Head of caudate nucleus (tissue), 42 donors: ENCODE results near the gene LHPP.
A peak's percentile ranks its signal among the peaks of the same experiment; 100 is the strongest.

Source experiments
- DNase-seq, 42 donors: peaks; one replicate each; pipeline versions ENCODE4 v3.0.0 to v3.0.0-alpha.2; 2020 to 2021; ENCODE audit warnings: mixed read lengths in 7 of 42
- intact Hi-C: fragments of 100-400 bp; cut with DNase I; formaldehyde crosslinking; loops from one replicate; pipeline ENCODE4 v1.15.0; 2022

LHPP gene

DNA sequence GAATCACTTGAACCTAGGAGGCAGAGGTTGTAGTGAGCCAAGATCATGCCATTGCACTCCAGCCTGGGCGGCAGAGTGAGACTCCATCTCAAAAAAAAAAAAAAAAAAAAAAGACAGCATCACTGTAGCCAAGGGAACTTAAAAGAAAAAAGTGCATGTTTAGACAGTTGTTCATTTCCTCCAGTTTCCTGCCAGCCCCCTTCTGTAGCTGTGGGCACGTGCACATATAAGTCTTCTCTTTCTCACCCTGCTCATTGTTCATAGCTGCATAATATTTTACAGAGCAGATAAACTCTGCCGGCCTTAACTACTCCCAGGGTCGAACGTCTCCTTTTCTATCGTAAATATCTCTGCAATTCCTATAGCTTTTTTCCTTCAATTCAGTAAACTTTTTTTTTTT is 132.6 kb downstream of the LHPP start:
- intact Hi-C loops, result no loop called here

GRCh38 chr10:124595143-124595883 is 133.7 kb downstream of the LHPP start:
- intact Hi-C loops, result no loop called here
- peak in 4 of 42 donors; percentile 1 to 9 (median 2) for DNase-seq

More for the DNA sequence above, 132.6 kb downstream of the LHPP start:
- no peak for DNase-seq

DNA sequence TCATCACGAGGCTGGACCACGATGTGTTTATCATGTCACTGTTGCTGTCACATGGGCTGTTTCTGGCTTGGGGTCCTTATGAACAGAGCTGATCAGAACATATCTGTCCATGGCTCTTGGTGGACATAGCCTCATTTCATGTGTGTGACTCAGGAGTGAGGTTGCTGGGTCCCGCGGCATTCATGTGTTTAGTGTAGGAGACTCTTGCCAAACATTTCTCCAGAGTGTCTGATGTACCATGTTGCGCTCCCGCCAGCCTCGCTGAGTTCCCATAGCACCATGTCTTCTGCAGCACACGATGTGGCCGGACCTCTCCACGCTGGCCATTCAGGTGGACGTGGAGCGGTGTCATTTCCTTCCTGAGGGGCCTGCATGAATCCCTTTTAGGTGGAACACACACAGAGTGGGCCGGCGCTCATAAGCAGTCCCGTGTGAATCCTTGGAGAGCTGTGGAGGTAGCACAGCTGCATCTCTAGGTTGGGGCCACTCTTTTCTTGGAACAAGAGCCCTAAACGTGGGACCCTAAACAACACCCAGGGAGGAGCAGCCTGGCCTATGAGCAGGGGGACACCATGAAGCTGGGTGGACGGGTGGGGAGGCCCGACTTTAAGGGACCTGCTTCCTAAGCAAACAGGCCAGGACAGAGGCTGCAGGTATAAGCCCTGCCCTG is 134.6 kb downstream of the LHPP start:
- peak in 3 of 42 donors; percentile 2 to 4 (median 2) for DNase-seq
- intact Hi-C loops, result no loop called here

DNA sequence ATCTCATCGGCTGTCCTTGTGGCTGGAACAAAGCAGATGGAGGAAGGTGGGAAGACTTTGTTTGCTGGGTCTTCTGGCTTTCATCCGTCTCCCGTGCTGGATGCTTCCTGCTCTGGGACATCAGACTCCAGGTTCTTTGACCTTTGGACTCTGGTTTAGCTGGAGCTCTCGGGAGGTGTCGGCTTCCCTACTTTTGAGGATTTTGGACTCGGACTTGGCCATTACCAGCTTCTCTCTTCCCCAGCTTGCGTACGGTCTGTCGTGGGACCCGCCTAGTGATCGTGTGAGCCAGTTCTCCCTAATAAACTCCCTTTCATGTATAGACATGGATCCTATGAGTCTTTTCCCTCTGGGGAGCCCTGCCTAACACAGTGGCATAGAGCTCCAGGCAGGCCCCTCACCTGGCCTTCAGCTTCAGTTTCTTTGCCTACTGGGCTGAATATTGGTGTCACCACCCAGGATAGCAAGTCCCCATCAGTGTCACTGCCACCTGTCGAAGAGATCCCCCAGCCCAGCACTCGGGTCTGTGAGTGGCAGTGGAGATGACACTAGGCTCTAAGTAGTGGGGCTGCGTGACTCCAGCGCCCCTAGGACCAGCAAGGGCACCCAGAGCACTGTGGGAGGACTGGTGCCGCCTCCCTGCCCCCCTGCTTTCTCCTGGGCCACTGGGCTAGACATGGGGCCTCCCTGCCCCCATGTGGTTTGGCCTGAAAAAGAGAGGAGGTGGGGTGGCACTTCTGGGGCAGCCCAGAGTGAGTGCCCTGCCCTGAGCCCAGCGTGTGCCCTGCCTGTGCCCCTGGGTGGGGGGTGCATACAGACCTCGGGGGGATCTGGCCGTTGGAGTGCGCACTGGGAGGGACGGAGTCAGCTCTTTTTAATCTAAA is 135.6 kb downstream of the LHPP start:
- peak in 2 of 42 donors; percentile 4 to 5 for DNase-seq
- intact Hi-C loops, result no loop called here

DNA sequence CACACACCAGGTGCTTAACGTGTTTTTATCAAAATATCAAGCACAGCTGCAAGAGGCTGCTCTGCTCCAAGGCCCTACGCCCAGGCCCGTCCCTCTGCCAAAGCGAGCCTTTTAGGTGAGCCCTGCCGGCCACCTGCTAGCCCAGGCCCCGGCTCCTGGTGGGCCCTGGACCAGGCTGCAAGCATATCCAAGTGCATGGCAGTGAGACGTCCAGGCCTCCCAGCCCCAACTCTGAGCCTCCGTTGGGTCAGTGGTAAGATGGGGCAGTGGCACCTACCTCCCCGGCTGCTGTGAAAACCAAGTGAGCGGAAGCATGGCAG is 136.2 kb downstream of the LHPP start:
- peak in 2 of 42 donors; percentile 5 to 15 for DNase-seq
- intact Hi-C loops, result no loop called here

GRCh38 chr10:124598196-124598595 is 136.6 kb downstream of the LHPP start:
- intact Hi-C loops, result no loop called here
- peak in 1 of 42 donors; percentile 1 for DNase-seq

- intact Hi-C loops, result no loop called here
- DNase-seq, result peak in 1 of 42 donors; percentile 2
These were observed 137.4 kb downstream of the LHPP start for GRCh38 chr10:124598773-124599587.

DNA sequence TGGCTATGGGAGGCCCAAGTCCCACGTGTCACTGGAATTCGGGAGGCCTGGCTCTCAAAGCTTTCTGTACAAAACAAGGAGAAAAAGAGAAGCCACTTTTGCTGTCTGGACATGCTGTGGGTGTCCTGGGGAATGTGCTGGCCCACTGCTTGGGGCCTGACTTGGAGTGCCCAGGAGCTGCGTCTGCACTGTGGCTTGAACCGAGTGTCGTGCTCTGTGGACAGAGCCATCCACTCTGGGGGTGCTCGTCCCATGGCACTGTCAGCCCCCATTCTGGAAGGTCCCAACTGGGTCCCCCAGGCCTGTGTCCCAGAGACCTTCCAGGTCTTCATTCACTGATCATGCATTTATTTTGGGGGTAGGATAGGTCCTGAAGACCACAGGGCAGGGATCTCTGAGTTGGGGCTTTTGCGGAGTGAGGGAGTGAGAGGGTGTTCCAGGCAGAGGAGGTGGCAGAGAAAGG is 138.0 kb downstream of the LHPP start:
- peak in 3 of 42 donors; percentile 0 to 2 (median 2) for DNase-seq
- intact Hi-C loops, result no loop called here

GRCh38 chr10:124600051-124600880 is 138.6 kb downstream of the LHPP start:
- intact Hi-C loops, result no loop called here

GRCh38 chr10:124601016-124601415 is 139.4 kb downstream of the LHPP start:
- intact Hi-C loops, result no loop called here

More at GRCh38 chr10:124600051-124600880, 138.6 kb downstream of the LHPP start:
- DNase-seq, result peak in 4 of 42 donors; percentile 2 to 12 (median 5)

DNA sequence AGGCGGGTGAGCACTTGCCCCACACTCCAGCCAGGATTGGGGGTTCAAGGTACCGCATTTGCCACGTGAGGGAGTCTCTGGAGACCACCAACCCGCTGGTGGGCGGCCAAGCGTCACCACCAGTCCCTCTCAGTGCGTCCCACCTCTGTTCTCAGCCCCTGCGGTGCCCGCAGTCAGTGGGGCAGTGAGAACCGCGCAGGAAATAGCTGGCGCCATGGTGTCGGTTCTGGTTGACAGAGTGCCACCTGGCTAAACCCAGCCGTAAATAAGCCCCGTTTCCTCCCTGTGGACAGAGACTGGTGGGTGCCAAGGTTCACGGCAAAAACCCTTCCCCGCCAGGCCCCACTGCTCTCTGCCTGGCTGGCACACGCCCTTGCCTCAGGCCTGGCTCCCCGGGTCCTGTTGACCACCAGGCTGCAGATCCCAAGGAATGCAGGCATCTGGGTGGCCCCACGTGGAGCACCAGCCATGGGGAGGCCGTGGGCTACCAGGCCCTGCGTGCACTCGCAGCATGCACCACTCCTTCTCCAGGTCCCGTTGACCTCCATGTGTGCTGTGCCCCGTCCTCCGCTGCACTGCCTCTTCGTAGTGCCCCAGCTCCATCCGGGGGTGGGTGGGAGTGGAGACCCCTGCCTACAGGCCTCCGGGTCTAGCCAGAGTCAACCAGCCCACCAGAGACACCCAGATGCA is 140.0 kb downstream of the LHPP start:
- intact Hi-C loops, result no loop called here
- peak in 4 of 42 donors; percentile 3 to 29 (median 12) for DNase-seq

More at GRCh38 chr10:124601016-124601415, 139.4 kb downstream of the LHPP start:
- DNase-seq, result peak in 5 of 42 donors; percentile 3 to 61 (median 13)

GRCh38 chr10:124602121-124602561 is 140.5 kb downstream of the LHPP start:
- intact Hi-C loops, result no loop called here

GRCh38 chr10:124602646-124603365 is 141.2 kb downstream of the LHPP start:
- peak in 4 of 42 donors; percentile 1 to 20 (median 12) for DNase-seq

More at GRCh38 chr10:124602121-124602561, 140.5 kb downstream of the LHPP start:
- DNase-seq, result peak in 5 of 42 donors; percentile 1 to 16 (median 3)

GRCh38 chr10:124603376-124604213 is 142.0 kb downstream of the LHPP start:
- DNase-seq, result peak in 4 of 42 donors; percentile 1 to 17 (median 8)
- intact Hi-C loops, result no loop called here

More at GRCh38 chr10:124602646-124603365, 141.2 kb downstream of the LHPP start:
- intact Hi-C loops, result no loop called here
